Measurements from ENCODE around the gene ADD2. TPM values are rescaled to one million over a fixed set of nuclear protein-coding genes. Genes with fewer than 3 reads are reported as not detected.
A peak's percentile ranks its signal among the peaks of the same experiment; 100 is the strongest.

The ADD2 gene
- total and polyA plus RNA-seq, 2 experiments from 2014 or later, result 34.6 to 223 TPM

- DNase-seq (ENCODE audit: low spot score) (no peak), ATAC-seq (no peak)
- H3K9me3 Mint-ChIP-seq, result no peaks in the 10 kb centered on the region
- H3K4me3 ChIP-seq, result no peak overlapping the region
- H3K36me3 ChIP-seq (ENCODE audit: insufficient read depth), result peaks cover 14% of the 10 kb centered on the region
- peaks cover 9% of the 10 kb centered on the region for H3K27me3 Mint-ChIP-seq (ENCODE audit: insufficient read depth, low read depth, poor library complexity)
- no peak overlapping the region for H2AFZ ChIP-seq
- peaks cover 75% of the 10 kb centered on the region for H3K36me3 Mint-ChIP-seq (ENCODE audit: low read depth)
- H3F3A ChIP-seq (replicated peaks; ENCODE audit: low read depth), result no peaks in the 10 kb centered on the region
- H3K79me2 ChIP-seq (replicated peaks; ENCODE audit: insufficient read depth), result peaks cover 45% of the 10 kb centered on the region
- H3K27ac ChIP-seq (ENCODE audit: low read depth), result peak overlapping the region; percentile 32; the same call in 1 of the 2 replicates
- H4K20me1 ChIP-seq (replicated peaks; ENCODE audit: insufficient read depth), result peaks cover 32% of the 10 kb centered on the region
- 0 out of 2 replicates have a peak, but pooled peaks cover 4% of the 10 kb centered on the region for H3K9me2 ChIP-seq (ENCODE audit: insufficient read depth)
- peaks cover 52% of the 10 kb centered on the region for H3K4me1 Mint-ChIP-seq
- no peaks in the 10 kb centered on the region for H3K27me3 ChIP-seq (ENCODE audit: insufficient read depth)
- H3K4me3 Mint-ChIP-seq, result no peak overlapping the region
- peaks cover 19% of the 10 kb centered on the region for H3K4me1 ChIP-seq (ENCODE audit: insufficient read depth)
- no peak overlapping the region for H3K27ac Mint-ChIP-seq
- no peak overlapping the region for H3K4me2 ChIP-seq
- TF ChIP-seq STAT1 (IDR thresholded peaks at IDR 0.05; ENCODE audit: unreplicated experiment) (no peak), EZH2phosphoT487 (IDR thresholded peaks at IDR 0.05; ENCODE audit: unreplicated experiment) (no peak), CTCF (conservative IDR thresholded peaks at IDR 0.05; ENCODE audit: low read depth in 2 of 2) (no peak), ZNF331 (CRISPR knock-in tag; IDR thresholded peaks at IDR 0.05; ENCODE audit: low read depth) (no peak), JUNB (IDR thresholded peaks at IDR 0.05; ENCODE audit: unreplicated experiment) (no peak), POLR2AphosphoS5 (IDR thresholded peaks at IDR 0.05; ENCODE audit: low read depth) (no peak), REST (IDR thresholded peaks at IDR 0.05; ENCODE audit: unreplicated experiment) (no peak), ETS1 (IDR thresholded peaks at IDR 0.05) (no peak), EZH2 (IDR thresholded peaks at IDR 0.05; ENCODE audit: low read depth, unreplicated experiment) (no peak), ZNF462 (CRISPR knock-in tag; IDR thresholded peaks at IDR 0.05) (no peak), ZNF114 (CRISPR knock-in tag; IDR thresholded peaks at IDR 0.05) (no peak), NANOG (IDR thresholded peaks at IDR 0.05; ENCODE audit: borderline replicate concordance) (no peak), CREB1 (CRISPR knock-in tag; IDR thresholded peaks at IDR 0.05; ENCODE audit: low read depth) (no peak)
Measured at GRCh38 chr2:70707706-70708105, 60.3 kb downstream of the ADD2 start.

Data from GM23338 (cell line).